Measurements from ENCODE around the gene UBTFL1. TPM values are rescaled to one million over a fixed set of nuclear protein-coding genes. Genes with fewer than 3 reads are reported as not detected.
"Not testable (repeated sequence)": the region's sequence is repeated elsewhere in the genome, so short reads cannot be mapped to it uniquely, and the experiment has no call there.

UBTFL1 gene
- total and polyA plus RNA-seq, 2 of the 8 experiments (the other 6 are each of a cell fraction or from before 2014, with no cell fraction given), result not detected

- H3K23me2 ChIP-seq (ENCODE audit: low read depth, low read length); H3K36me3 ChIP-seq (ENCODE audit: control insufficient read depth in 2 of 4, insufficient read depth in 4 of 4, low read length in 3 of 4); H4K8ac ChIP-seq (ENCODE audit: extremely low read depth, insufficient read depth, low read length); H3K27ac ChIP-seq (ENCODE audit: low read depth, low read length); H2AFZ ChIP-seq (ENCODE audit: low read length); H2AK5ac ChIP-seq (ENCODE audit: low read depth, low read length); H3K4ac ChIP-seq (replicated peaks; ENCODE audit: insufficient read length, low read depth, low read length); H3K4me3 ChIP-seq (ENCODE audit: extremely low read depth in 1 of 4, insufficient read depth in 2 of 4, low read depth in 3 of 4, low read length in 4 of 4); H3K4me2 ChIP-seq (ENCODE audit: insufficient read depth in 1 of 2, low read depth in 2 of 2, low read length in 2 of 2); H3K14ac ChIP-seq (ENCODE audit: insufficient read length); H2BK20ac ChIP-seq (ENCODE audit: low read length); H3K23ac ChIP-seq (ENCODE audit: insufficient read length); H3K79me1 ChIP-seq (ENCODE audit: low read depth, low read length); POLR2A ChIA-PET (ENCODE audit: partially characterized antibody); H3K27me3 ChIP-seq (replicated peaks in 1 of 4; ENCODE audit: control insufficient read depth in 3 of 4, extremely low read depth in 1 of 4, insufficient read depth in 3 of 4, low read length in 3 of 4); FAIRE-seq; CTCF ChIA-PET (ENCODE audit: partially characterized antibody); H2BK120ac ChIP-seq (replicated peaks; ENCODE audit: low read depth, low read length); H3K79me2 ChIP-seq (ENCODE audit: control insufficient read depth in 1 of 2, insufficient read depth in 2 of 2, low read length in 2 of 2); H2BK5ac ChIP-seq (ENCODE audit: low read depth, low read length); H2BK12ac ChIP-seq (ENCODE audit: low read depth, low read length); H3K9ac ChIP-seq (replicated peaks in 1 of 4; ENCODE audit: extremely low read depth in 1 of 4, low read depth in 3 of 4, low read length in 3 of 4); H3K18ac ChIP-seq (ENCODE audit: extremely low read depth, low read length); H4K91ac ChIP-seq (replicated peaks; ENCODE audit: insufficient read length, low read length); H3K56ac ChIP-seq (replicated peaks; ENCODE audit: insufficient read length, low read depth, low read length); H3K9me3 ChIP-seq (ENCODE audit: insufficient read depth in 2 of 2, low read depth in 1 of 2, low read length in 1 of 2); H4K20me1 ChIP-seq (replicated peaks in 1 of 2; ENCODE audit: control insufficient read depth in 1 of 2, insufficient read depth in 2 of 2, low read length in 2 of 2); H3K4me1 ChIP-seq (replicated peaks in 1 of 4; ENCODE audit: control insufficient read depth in 3 of 4, insufficient read depth in 4 of 4, low read length in 3 of 4); DNase-seq (ENCODE audit: low read depth in 1 of 2, low spot score in 2 of 2); H4K5ac ChIP-seq (ENCODE audit: insufficient read length, low read depth, low read length); H2BK15ac ChIP-seq (ENCODE audit: low read length): not testable (repeated sequence)
- WGBS, 2 experiments (ENCODE audit: extremely low coverage in 1 of 2, insufficient coverage in 1 of 2, insufficient read length in 1 of 2, insufficient replicate concordance in 2 of 2, low coverage in 1 of 2, low lambda C conversion rate in 2 of 2, missing lambda C conversion rate in 1 of 2), result 68% methylated on average over 2 of the region's 2 CpGs; no CpG with 5 or more reads in 1 of the 2 experiments
Observed at GRCh38 chr11:90088731-90089130, 3.0 kb downstream of the UBTFL1 start.

GRCh38 chr11:90095230-90095924 lies 9.6 kb downstream of the UBTFL1 start:
- 95% methylated on average over 18 of the region's 28 CpGs; no CpG with 5 or more reads in 1 of the 2 experiments for whole genome bisulfite sequencing, 2 experiments (ENCODE audit: extremely low coverage in 1 of 2, insufficient coverage in 1 of 2, insufficient read length in 1 of 2, insufficient replicate concordance in 2 of 2, low coverage in 1 of 2, low lambda C conversion rate in 2 of 2, missing lambda C conversion rate in 1 of 2)
- H4K20me1 ChIP-seq (replicated peaks in 1 of 2; ENCODE audit: control insufficient read depth in 1 of 2, insufficient read depth in 2 of 2, low read length in 2 of 2); H4K5ac ChIP-seq (ENCODE audit: insufficient read length, low read depth, low read length); H2BK120ac ChIP-seq (replicated peaks; ENCODE audit: low read depth, low read length); CTCF ChIA-PET (ENCODE audit: partially characterized antibody); FAIRE-seq; H3K18ac ChIP-seq (ENCODE audit: extremely low read depth, low read length); H2BK15ac ChIP-seq (ENCODE audit: low read length); POLR2A ChIA-PET (ENCODE audit: partially characterized antibody); H3K4me2 ChIP-seq (ENCODE audit: insufficient read depth in 1 of 2, low read depth in 2 of 2, low read length in 2 of 2); H2AK5ac ChIP-seq (ENCODE audit: low read depth, low read length); H3K4me3 ChIP-seq (ENCODE audit: extremely low read depth in 1 of 4, insufficient read depth in 2 of 4, low read depth in 3 of 4, low read length in 4 of 4); H3K23ac ChIP-seq (ENCODE audit: insufficient read length); H3K27ac ChIP-seq (ENCODE audit: low read depth, low read length); H2BK12ac ChIP-seq (ENCODE audit: low read depth, low read length); H3K79me2 ChIP-seq (ENCODE audit: control insufficient read depth in 1 of 2, insufficient read depth in 2 of 2, low read length in 2 of 2); H3K14ac ChIP-seq (ENCODE audit: insufficient read length); H3K4me1 ChIP-seq (replicated peaks in 1 of 4; ENCODE audit: control insufficient read depth in 3 of 4, insufficient read depth in 4 of 4, low read length in 3 of 4); H2BK20ac ChIP-seq (ENCODE audit: low read length); H3K56ac ChIP-seq (replicated peaks; ENCODE audit: insufficient read length, low read depth, low read length); H3K79me1 ChIP-seq (ENCODE audit: low read depth, low read length); H2BK5ac ChIP-seq (ENCODE audit: low read depth, low read length); H3K9me3 ChIP-seq (ENCODE audit: insufficient read depth in 2 of 2, low read depth in 1 of 2, low read length in 1 of 2); H4K91ac ChIP-seq (replicated peaks; ENCODE audit: insufficient read length, low read length); H4K8ac ChIP-seq (ENCODE audit: extremely low read depth, insufficient read depth, low read length); H3K27me3 ChIP-seq (replicated peaks in 1 of 4; ENCODE audit: control insufficient read depth in 3 of 4, extremely low read depth in 1 of 4, insufficient read depth in 3 of 4, low read length in 3 of 4); H3K4ac ChIP-seq (replicated peaks; ENCODE audit: insufficient read length, low read depth, low read length); H3K36me3 ChIP-seq (ENCODE audit: control insufficient read depth in 2 of 4, insufficient read depth in 4 of 4, low read length in 3 of 4); H3K23me2 ChIP-seq (ENCODE audit: low read depth, low read length); H2AFZ ChIP-seq (ENCODE audit: low read length); H3K9ac ChIP-seq (replicated peaks in 1 of 4; ENCODE audit: extremely low read depth in 1 of 4, low read depth in 3 of 4, low read length in 3 of 4): not testable (repeated sequence)
- DNase-seq (ENCODE audit: low read depth in 1 of 2, low spot score in 2 of 2), result peak in 1 of 2 experiments; percentile 52
